C1 segment of cervical spinal cord (tissue), 14 donors: Measurements from ENCODE around the gene BLMH.

Source experiments
- DNase-seq, 14 donors: peaks; one replicate each; lab custom pipeline; 2025; lab: John Stamatoyannopoulos, UW

BLMH gene

GRCh38 chr17:30291543-30292285 is at the start of gene BLMH:
TSS of gene BLMH (minus strand) at chr17:30291944. CDS start at chr17:30291819, 125 bp downstream.
- DNase-seq = peak in 13 of 14 donors; percentile 36 to 87 (median 54)

- no peak for DNase-seq
These were observed 49.1 kb upstream of the BLMH start for GRCh38 chr17:30340801-30341356.

GRCh38 chr17:30339086-30339485 is 47.3 kb upstream of the BLMH start:
- DNase-seq = no peak

DNA sequence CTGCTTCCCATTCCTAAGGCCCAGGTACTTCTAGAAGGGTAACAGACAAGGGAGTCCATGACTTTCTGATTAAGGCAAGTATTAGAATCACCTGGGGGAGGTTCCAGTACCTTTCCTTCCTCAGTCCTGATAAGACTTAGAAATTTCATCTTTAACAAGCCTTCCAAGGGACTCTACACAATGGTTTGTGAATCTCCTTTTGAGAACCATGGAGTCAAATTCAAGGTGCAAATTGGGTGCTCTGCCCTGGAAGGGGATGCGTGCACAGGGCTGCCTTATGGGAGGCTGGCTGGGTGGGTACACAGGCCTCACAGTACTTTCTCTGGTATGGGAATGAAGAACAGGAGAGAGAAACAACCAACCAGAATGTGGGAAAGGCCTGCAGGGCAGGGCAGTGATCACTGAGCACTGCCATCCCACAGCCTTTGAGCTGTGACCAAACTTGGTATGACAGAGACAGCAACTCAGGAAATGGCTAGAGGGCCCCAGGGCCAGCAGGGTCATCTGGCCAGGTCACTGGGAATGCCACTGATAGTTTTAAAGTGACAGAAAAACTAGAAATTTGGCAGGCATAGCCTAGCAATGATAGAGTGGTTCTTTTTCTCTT is 45.8 kb upstream of the BLMH start:
- DNase-seq = no peak

DNA sequence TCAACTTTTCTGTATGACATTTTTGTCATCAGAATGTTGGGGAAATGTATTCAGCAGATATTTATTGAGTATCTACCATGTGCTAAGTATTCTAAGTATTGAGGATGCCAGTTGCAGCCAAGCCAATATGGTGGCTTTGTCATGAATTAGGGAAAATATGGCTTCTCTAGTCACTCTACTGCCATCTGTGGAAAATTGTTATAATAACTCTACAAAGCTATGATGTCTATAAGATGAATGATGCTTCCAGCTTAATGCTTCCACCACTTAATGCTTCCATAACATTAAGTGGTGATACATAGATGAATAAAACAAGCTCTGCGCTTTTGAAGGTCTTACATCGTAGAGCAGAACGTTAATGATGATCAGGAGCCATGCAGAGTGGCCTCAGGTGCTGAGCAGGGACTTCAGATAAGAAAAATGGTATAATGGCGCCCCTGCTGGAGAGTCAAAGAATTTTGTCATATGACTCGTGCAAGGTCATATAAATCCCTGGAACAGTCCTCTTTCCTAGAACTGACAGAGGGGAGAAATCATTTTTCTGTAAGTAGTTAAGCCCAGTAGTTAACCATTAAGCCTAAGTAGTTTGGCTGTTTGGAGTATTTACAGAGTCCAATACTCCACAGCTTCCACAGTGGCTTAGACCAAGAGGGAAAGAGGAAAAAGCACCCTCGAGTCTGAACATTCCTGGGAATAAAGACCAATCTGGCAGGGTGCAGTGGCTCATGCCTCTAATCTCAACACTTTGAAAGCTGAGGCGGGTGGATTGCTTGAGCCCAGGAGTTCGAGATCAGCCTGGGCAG is 44.8 kb upstream of the BLMH start:
- no peak for DNase-seq

GRCh38 chr17:30334421-30334820 is 42.7 kb upstream of the BLMH start:
- no peak for DNase-seq

GRCh38 chr17:30333503-30334360 is 42.0 kb upstream of the BLMH start, which contains the start of gene TMIGD1:
TSS of gene TMIGD1 (minus strand) at chr17:30334057. CDS start at chr17:30332133, 1,924 bp downstream.
- no peak for DNase-seq

DNA sequence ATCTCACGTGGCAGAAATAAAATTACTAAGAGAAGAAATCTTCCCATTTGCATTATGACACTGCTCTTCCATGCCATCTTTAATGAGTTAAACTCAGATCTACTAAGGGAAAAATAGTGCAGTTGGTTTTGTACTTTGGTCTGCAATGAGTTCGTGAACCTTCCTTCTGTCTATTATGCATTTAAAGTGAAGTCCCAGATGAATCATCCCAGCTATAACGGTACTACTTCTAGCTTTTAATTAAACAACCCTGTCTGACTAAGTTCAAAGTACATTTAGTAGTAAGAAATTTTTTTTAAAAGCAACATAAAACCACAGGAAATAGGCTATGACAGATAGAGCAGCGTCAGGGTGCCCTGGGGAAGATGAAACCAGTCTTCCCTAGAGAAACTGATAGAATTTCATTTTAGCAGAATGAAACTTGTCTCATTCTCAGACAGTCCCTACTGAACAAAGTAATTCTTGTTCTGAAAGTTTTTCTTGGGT is 40.4 kb upstream of the BLMH start:
- no peak for DNase-seq

- no peak for DNase-seq
These were observed 35.1 kb upstream of the BLMH start for GRCh38 chr17:30326809-30327208.

DNA sequence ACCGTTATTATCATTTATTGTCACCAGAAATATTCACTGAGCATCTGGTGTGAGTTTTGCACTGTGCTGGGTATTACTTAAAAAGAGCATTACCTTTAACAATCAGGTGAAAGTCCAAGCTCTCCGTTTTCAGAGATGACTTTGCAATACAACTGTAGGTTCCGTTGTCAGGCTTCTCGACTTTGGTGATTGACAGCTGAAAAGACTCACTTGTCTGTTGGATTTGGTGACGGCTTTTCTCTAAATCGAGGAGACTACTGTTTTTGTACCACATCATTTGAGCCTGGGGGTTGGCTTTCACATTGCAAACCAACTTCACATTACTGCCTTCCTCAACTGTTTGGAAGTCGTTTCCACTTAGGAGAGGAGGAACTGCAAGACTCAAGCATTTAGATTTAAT is 33.0 kb upstream of the BLMH start:
- no peak for DNase-seq

GRCh38 chr17:30323895-30324319 is 32.2 kb upstream of the BLMH start:
- DNase-seq = peak in 1 of 14 donors; percentile 2

DNA sequence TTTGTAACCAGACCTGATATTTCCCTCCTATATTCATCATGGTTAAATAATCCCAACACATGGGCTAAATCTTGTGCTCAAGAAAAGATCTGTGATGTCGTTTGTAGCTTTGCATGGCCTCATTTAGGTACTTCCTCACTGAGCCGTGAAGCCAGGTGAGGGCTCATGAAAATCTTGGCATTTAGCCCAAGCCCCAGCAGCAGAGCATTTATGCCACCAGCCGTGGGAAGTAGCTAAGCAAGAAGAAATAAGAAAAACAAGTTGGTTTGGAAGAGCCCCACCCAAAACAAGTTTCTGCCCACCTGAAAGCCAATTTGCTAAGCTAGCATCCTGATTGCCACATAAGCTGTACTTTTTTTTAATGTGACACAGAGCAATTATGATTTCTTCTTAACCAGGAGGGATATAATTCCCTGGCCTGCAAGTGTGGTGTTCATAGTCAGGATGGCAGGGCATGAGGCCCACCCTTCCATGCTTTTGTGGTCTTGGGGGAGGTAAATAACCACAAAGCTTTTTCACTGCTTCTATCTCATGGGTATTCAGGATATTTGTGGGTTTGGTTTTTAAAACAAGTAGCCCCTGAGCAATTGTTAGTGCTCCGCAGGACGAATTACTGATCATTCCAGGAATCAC is 31.6 kb upstream of the BLMH start:
- no peak for DNase-seq

DNA sequence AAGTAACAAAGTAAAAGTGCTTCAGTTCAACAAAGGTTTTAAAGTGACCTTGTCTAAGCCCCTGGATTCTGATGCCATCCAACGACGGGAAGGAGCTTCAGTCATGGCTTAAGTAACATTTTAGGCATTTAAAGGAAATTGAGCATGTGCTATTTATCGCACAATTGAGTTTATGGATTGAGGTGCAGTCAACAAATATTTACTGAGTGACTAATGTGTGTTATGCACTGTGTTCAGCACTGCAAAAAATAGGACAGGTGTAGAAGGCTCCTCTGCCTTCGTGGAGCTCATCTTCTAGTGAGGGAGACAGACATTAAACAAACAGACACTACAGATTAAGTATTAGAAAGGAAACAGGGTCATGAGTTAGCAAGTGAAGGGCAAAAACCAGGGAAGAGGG is 29.6 kb upstream of the BLMH start:
- no peak for DNase-seq

GRCh38 chr17:30318155-30318554 is 26.4 kb upstream of the BLMH start:
- no peak for DNase-seq

- no peak for DNase-seq
These were observed 25.0 kb upstream of the BLMH start for GRCh38 chr17:30316736-30317135.

- DNase-seq = no peak
These were observed 23.4 kb upstream of the BLMH start for GRCh38 chr17:30315106-30315505.

DNA sequence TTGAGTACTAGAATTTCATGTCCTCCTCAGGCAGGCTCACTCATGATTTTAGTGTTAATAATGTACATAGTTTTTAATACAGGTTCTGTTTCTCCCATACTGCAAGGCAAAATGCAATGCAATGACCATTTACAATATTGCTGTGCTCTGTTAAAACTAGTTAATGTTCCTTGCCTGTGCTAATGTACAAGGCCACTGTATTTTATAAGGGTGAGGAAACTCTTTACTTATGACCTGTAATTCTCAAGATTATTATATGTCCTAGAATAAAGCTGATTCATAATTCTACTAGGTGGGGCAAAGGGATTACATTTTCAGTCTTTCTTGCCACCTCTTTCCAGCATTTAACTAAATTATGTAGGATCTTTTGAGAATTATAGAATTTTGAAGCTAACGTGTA is 22.7 kb upstream of the BLMH start:
- DNase-seq = no peak

DNA sequence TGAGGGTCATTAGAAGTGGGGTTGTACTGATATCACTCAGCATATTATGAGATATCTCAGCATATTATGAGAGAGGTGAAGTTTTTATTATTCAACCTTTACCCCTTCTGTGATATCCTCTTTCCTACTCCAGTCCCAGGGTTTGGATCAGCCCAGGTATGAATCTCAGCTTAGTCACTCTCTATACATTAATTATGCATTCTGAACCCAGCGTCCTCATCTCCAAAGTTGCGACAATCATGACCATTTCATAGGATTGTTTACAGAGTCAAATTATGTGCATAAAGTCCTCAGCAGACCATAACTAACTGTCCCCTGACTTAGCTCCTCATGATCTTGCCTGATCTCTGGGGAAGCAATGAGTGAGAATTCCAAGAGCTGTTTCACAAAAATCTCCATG is 20.5 kb upstream of the BLMH start:
- no peak for DNase-seq

GRCh38 chr17:30310562-30310961 is 18.8 kb upstream of the BLMH start:
- no peak for DNase-seq

DNA sequence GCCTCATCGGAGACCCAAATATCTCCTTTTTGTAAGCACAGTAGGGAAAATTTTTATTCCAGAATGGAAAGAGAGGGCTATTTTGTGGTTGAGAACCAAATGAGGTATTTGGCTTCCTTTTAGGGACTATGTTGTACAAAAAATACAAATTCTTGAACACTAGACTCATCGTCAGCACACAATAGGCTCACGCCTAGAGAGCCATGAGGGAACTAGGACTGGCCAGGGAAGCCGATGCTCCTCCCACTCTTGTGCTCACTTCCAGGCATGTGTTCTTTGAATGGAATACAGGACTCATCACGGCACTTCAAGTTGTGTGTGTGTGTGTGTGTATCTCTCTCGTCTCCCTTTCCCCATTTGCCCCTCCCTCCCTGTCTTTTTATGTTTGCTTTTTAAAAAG is 17.8 kb upstream of the BLMH start:
- no peak for DNase-seq

- DNase-seq = no peak
These were observed 16.7 kb upstream of the BLMH start for GRCh38 chr17:30308406-30308805.
